ENCODE data around the gene MYADML2.

The MYADML2 gene

GRCh38 chr17:81907219-81908145 lies 39.6 kb downstream of the MYADML2 start:
- TF ChIP-seq, protein P1, sequence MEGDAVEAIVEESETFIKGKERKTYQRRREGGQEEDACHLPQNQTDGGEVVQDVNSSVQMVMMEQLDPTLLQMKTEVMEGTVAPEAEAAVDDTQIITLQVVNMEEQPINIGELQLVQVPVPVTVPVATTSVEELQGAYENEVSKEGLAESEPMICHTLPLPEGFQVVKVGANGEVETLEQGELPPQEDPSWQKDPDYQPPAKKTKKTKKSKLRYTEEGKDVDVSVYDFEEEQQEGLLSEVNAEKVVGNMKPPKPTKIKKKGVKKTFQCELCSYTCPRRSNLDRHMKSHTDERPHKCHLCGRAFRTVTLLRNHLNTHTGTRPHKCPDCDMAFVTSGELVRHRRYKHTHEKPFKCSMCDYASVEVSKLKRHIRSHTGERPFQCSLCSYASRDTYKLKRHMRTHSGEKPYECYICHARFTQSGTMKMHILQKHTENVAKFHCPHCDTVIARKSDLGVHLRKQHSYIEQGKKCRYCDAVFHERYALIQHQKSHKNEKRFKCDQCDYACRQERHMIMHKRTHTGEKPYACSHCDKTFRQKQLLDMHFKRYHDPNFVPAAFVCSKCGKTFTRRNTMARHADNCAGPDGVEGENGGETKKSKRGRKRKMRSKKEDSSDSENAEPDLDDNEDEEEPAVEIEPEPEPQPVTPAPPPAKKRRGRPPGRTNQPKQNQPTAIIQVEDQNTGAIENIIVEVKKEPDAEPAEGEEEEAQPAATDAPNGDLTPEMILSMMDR (conservative IDR thresholded peaks at IDR 0.05), result peak; percentile 17
- H3K27ac ChIP-seq, result no peak overlapping the region

DNA sequence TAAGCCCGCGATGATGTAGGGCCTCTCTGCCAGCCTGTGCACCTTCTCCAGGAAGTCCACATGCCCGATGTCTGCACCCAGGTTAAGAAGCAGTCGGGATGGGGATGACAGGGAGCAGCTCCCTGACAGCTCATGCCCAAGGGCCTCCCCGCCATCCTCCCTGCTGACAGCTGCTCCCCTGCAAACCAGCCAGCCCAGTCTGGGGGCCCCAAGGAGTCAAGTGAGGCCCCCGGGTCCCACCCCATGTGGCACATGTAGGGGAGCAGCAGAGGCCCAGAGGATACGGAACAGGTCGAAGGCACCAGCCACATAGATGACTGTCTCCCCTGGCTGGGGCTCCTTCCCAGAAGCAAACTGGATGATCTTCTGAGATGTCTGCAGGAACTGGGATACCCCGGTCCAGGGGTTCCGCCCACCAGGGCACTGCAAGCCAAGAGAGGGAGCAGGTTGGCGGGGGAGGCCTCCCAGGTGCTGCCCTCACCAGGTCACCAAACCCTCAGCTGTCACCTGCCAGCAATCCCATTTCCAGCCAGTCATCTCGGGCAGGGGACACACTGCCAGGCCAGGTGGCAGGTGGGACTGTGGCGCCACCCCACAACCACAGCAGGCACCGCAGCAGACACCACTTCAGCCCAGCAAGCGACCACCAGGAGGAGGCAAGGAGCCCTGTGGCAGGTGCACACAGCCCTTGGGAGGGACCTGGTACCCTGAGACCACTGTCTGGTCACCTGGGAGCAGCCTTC lies 40.4 kb downstream of the MYADML2 start:
- TF ChIP-seq, protein P1 (conservative IDR thresholded peaks at IDR 0.05), result 0 out of 2 replicates have a peak, but pooled peaks have one; percentile 10
- no peak overlapping the region for H3K27ac ChIP-seq

DNA sequence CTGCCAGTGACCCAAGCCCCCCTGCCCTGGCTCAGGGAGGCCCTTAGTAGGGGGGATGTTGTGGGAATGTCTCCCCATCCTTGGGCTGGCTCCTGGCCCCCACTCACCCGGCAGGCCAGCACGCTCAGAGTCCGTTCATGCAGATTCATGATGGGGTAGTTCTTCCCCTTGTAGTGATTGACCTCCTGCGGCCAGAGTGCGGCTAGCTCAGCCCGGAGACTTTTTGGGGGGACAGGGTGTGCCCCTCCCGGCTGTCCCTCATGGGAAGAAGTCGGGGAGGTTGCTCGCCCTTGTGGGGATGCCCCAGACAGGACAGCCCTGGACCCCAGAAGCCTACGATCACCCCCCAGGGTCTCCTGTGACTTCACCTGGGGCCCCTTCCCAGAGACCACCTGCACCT lies 41.0 kb downstream of the MYADML2 start:
- TF ChIP-seq, protein P1 (conservative IDR thresholded peaks at IDR 0.05), result no peak
- H3K27ac ChIP-seq, result no peak overlapping the region

- TF ChIP-seq, protein P1 (conservative IDR thresholded peaks at IDR 0.05), result no peak
- no peak overlapping the region for H3K27ac ChIP-seq
Observed at GRCh38 chr17:81905424-81905875, 41.6 kb downstream of the MYADML2 start.

DNA sequence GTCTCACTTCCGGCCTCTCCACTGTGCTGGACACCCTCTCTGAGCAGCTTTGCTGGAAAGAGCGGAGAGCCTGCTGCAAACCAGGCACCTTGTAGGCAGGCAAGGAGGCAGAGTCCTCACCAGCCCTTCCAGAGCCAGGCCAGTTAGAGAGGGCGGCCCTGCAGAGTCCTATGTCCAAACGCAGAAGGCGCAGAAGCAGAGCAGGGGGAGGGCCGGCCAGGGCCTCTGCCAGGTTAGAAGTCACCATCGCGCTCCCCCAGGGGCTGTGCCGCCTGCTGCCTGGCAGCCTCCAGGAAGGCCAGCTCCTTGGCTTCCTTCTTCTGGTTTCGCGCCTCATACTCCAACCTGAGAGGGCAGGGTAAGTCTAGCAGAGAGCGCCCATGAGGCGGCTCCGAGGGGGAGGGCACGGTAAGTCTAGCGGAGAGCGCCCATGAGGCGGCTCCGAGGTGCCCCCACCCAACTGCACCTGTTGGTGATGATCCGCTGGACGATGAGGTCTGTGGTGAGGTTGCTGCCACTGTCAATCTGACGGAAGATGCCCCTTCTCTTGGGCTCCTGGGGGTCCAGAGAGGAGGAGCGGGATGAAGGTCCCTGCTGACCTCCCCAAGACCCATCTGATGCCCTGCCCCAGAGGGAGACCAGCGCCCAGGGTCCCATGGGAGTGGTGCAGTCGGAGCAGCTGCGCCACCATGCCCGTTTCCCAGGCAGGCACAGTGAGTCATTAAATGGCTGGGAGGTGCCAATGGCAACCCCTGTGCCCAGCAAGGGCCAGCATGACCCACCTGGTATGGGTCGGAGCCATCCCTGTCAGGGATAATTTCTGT lies 42.2 kb downstream of the MYADML2 start:
- TF ChIP-seq, protein P1 (conservative IDR thresholded peaks at IDR 0.05), result no peak
- H3K27ac ChIP-seq, result no peak overlapping the region

DNA sequence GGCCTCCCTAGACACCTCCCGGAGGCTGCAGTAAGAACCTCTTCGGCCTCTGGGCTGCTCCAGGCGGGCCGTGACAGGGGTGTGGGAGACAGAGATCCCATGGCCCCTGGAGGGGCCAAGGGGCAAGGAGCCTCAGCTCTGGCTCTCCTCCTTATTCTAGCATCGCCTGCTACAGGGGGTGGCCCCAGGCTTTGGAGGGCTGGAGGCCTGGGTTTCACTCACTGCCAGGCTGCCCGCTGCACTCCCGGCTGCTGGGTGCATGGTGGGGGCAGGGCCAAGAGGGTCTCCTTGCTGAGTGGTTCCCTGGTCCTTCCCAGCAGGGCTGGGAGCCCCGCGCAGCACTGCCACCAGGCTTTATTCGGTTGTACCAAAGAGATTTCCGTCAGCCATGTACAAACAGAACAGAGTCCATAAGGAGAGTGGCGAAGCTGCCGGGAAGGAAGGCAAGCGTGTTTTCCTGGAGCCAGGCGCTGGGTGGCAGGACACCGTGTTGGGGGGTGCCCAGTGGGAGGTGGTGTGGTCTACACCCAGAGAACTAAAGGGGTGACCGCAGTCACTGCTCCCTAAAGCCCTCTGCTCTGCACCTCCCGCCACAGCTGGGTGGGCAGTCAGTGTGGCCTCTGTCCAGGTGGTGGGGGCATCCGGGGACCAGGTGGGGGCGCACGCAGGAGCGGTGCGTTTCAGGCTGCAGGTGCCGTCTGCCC lies 43.0 kb downstream of the MYADML2 start:
- TF ChIP-seq, protein P1 (conservative IDR thresholded peaks at IDR 0.05), result no peak
- no peak overlapping the region for H3K27ac ChIP-seq
